GM12878 (cell line): ENCODE results near the gene MAFF. TPM values are rescaled to one million over a fixed set of nuclear protein-coding genes. Genes with fewer than 3 reads are reported as not detected.

Experiments
- ATAC-seq: fragments of 200-7000 bp; cut with Tn5 transposase; 3 replicates; pipeline ENCODE4 v1.9.1; 2020; ENCODE audit warnings: mild to moderate bottlenecking, moderate library complexity
- BruUV-seq: library from RNA; stranded (reverse); fragments of 400-500 nt; replicated peaks from 2 replicates; lab custom pipeline; 2021; lab: Mats Ljungman, UMichigan
- CTCF ChIA-PET: fragments of 300-600 bp; sonication (Branson Sonifier 250); formaldehyde crosslinking; extraction: SDS; loops from one replicate; lab custom pipeline; 2021; ENCODE audit warnings: inconsistent platforms; lab: Yijun Ruan, JAX
- POLR2A ChIA-PET: fragments of 350-600 bp; formaldehyde crosslinking; extraction: SDS; loops from one replicate; lab custom pipeline; 2021; ENCODE audit warnings: inconsistent platforms; lab: Charles Lee
- RAD21 ChIA-PET: fragments of 300-600 bp; sonication (Branson Sonifier 250); formaldehyde crosslinking; loops from one replicate; lab custom pipeline; 2023; ENCODE audit warnings: antibody characterized with exemption; ENCODE audit not compliant: unreplicated experiment; lab: Charles Lee
- SMC1A ChIA-PET: fragments of 300-600 bp; sonication (Branson Sonifier 250); formaldehyde crosslinking; loops from one replicate; lab custom pipeline; 2023; ENCODE audit not compliant: unreplicated experiment, uncharacterized antibody; lab: Charles Lee
- DNase-seq: peaks from one replicate; pipeline ENCODE4 v3.0.0-alpha.2; 2011; ENCODE audit warnings: low read depth, low spot score
- FAIRE-seq: peaks from 3 replicates; lab custom pipeline; 2011; peaks lifted over from hg19 to GRCh38; lab: Jason Lieb, UNC
- H2AFZ ChIP-seq: 2 replicates; pipeline ENCODE4 v1.6.0; 2011; ENCODE audit warnings: low read depth, low read length, control low read depth; ENCODE audit not compliant: control insufficient read depth
- H3K27ac ChIP-seq: 2 replicates; pipeline ENCODE4 v1.5.1; 2011; ENCODE audit warnings: control low read depth; ENCODE audit not compliant: control insufficient read depth, insufficient read depth
- H3K27me3 ChIP-seq, 2 experiments: replicated peaks in 1 of 2; 2 replicates each; pipeline versions ENCODE4 v1.6.0 to v1.6.1; 2011; ENCODE audit warnings: low read length in 1 of 2; ENCODE audit not compliant: control insufficient read depth in 2 of 2, insufficient read depth in 2 of 2
- H3K36me3 ChIP-seq, 2 experiments: 2 replicates each; pipeline ENCODE4 v1.5.1; 2011; ENCODE audit warnings: low read length in 1 of 2; ENCODE audit not compliant: control insufficient read depth in 2 of 2, insufficient read depth in 2 of 2
- H3K4me1 ChIP-seq: 2 replicates; pipeline ENCODE4 v1.6.1; 2011; ENCODE audit warnings: mild to moderate bottlenecking, low read length, moderate library complexity, mixed read lengths; ENCODE audit not compliant: control insufficient read depth, insufficient read depth
- H3K4me2 ChIP-seq: 2 replicates; pipeline ENCODE4 v1.6.0; 2011; ENCODE audit warnings: control low read depth; ENCODE audit not compliant: control insufficient read depth, insufficient read depth
- H3K4me3 ChIP-seq: fragments of 200-600 bp; sonication (generic); 2 replicates; pipeline ENCODE4 v1.5.1; 2016
- H3K79me2 ChIP-seq: 2 replicates; pipeline ENCODE4 v1.6.0; 2011; ENCODE audit warnings: low read length; ENCODE audit not compliant: control insufficient read depth, insufficient read depth
- H3K9ac ChIP-seq: 2 replicates; pipeline ENCODE4 v1.8.0; 2011; ENCODE audit warnings: low read length, control low read depth, mixed read lengths; ENCODE audit not compliant: control insufficient read depth, insufficient read depth
- H3K9me3 ChIP-seq: replicated peaks from 3 replicates; pipeline ENCODE4 v1.5.1; 2011; ENCODE audit warnings: mild to moderate bottlenecking, low read length; ENCODE audit not compliant: control insufficient read depth, insufficient read depth
- H4K20me1 ChIP-seq: 2 replicates; pipeline ENCODE4 v1.6.0; 2011; ENCODE audit not compliant: control insufficient read depth, insufficient read depth
- ASH2L ChIP-seq: fragments of 300-600, 200-600 bp; sonication (generic); IDR thresholded peaks from 2 replicates; pipeline ENCODE4 v1.6.1; 2017; ENCODE audit warnings: low read depth, mild to moderate bottlenecking, borderline replicate concordance
- CBFB ChIP-seq: IDR thresholded peaks from 2 replicates; pipeline ENCODE4 v1.6.1; 2016; ENCODE audit warnings: antibody characterized with exemption, low read depth
- CEBPB ChIP-seq, 2 experiments: fragments of 150-350 bp in 1 of 2; IDR thresholded peaks; 2 replicates each; pipeline ENCODE4 v1.6.1; 2012 to 2014; ENCODE audit warnings: low read depth in 2 of 2, low read length in 2 of 2, borderline replicate concordance in 1 of 2, inconsistent platforms in 1 of 2
- EZH2 ChIP-seq: IDR thresholded peaks from 2 replicates; pipeline ENCODE4 v1.6.1; 2012; ENCODE audit warnings: low read depth, mild to moderate bottlenecking, control low read depth, inconsistent platforms, low read length, borderline replicate concordance; ENCODE audit not compliant: control insufficient read depth
- HDAC6 ChIP-seq: fragments of 200-600 bp; sonication (generic); IDR thresholded peaks from one replicate; pipeline ENCODE4 v1.8.0; 2017; ENCODE audit warnings: antibody characterized with exemption; ENCODE audit not compliant: unreplicated experiment
- KAT2A ChIP-seq: conservative IDR thresholded peaks from 2 replicates; pipeline ENCODE4 v1.6.1; 2011; ENCODE audit warnings: low read depth, low read length; ENCODE audit not compliant: control insufficient read depth
- NR2C2 ChIP-seq: IDR thresholded peaks from 2 replicates; pipeline ENCODE4 v1.6.1; 2011; ENCODE audit warnings: borderline replicate concordance, low read depth; ENCODE audit not compliant: control insufficient read depth, insufficient read length
- PAX5 ChIP-seq: IDR thresholded peaks from 2 replicates; pipeline ENCODE4 v1.6.1; 2011; ENCODE audit warnings: low read depth, low read length, borderline replicate concordance
- PML ChIP-seq: IDR thresholded peaks from 2 replicates; pipeline ENCODE4 v1.6.1; 2012; ENCODE audit warnings: low read length, inconsistent platforms
- RAD51 ChIP-seq: fragments of 450-650 bp; IDR thresholded peaks from 2 replicates; pipeline ENCODE4 v1.6.1; 2016; ENCODE audit warnings: moderate library complexity, mild to moderate bottlenecking, inconsistent platforms
- SIX5 ChIP-seq: IDR thresholded peaks from 2 replicates; pipeline ENCODE4 v1.6.1; 2011; ENCODE audit warnings: mild to moderate bottlenecking, low read depth, low read length, moderate library complexity; ENCODE audit not compliant: severe bottlenecking
- SKIL ChIP-seq: fragments of 450-650 bp; IDR thresholded peaks from 2 replicates; pipeline ENCODE4 v1.6.1; 2017; ENCODE audit warnings: mild to moderate bottlenecking, low read depth, inconsistent platforms; ENCODE audit not compliant: poor library complexity, severe bottlenecking
- SP1 ChIP-seq: IDR thresholded peaks from one replicate; pipeline ENCODE4 v1.6.1; 2011; ENCODE audit warnings: low read depth, low read length
- TAF1 ChIP-seq: IDR thresholded peaks from 2 replicates; pipeline ENCODE4 v1.6.1; 2011; ENCODE audit warnings: mild to moderate bottlenecking, low read depth, low read length, borderline replicate concordance
- TCF7 ChIP-seq: IDR thresholded peaks from 2 replicates; pipeline ENCODE4 v1.6.1; 2014; ENCODE audit warnings: antibody characterized with exemption, borderline replicate concordance
- ZNF207 ChIP-seq: fragments of 450-650 bp; IDR thresholded peaks from 2 replicates; pipeline ENCODE4 v1.6.1; 2014; ENCODE audit warnings: antibody characterized with exemption, mild to moderate bottlenecking, borderline replicate concordance
- WGBS: methylation state at CpG from one replicate; pipeline ENCODE4 v1.1.6; 2016; ENCODE audit warnings: low lambda C conversion rate; ENCODE audit not compliant: insufficient replicate concordance, insufficient coverage; ENCODE audit errors: missing lambda C conversion rate; 5-methylcytosine and 5-hydroxymethylcytosine counted together
- in situ Hi-C: fragments of 300-500 bp; cut with MboI; formaldehyde crosslinking; loops from 9 replicates; pipeline ENCODE4 v1.14.3; 2018; ENCODE audit warnings: mixed read lengths
- intact Hi-C: fragments of 100-400 bp; cut with micrococcal nuclease; formaldehyde crosslinking; loops from one replicate; pipeline ENCODE4 v1.14.2; 2022; ENCODE audit not compliant: unreplicated experiment
- polyA plus RNA-seq, 11 experiments: library from polyadenylated mRNA; depleted of rRNA in 4 of 11; unstranded in 6 of 11; stranded (reverse) in 5 of 11; fragments of >200 nt; fragmentation: Nextera tagmentation in 4 of 11; fragmentation: Illumina TruSeq in 1 of 11; extraction: Ambion mirVana in 4 of 11; extraction: Trizol in 1 of 11; gene quantifications; 1 replicate in 1 of 11; 2 replicates in 10 of 11; pipeline versions ENCODE4 v1.2.1 to v1.2.3, GENCODE V29; 2011 to 2016; ENCODE audit warnings: inconsistent platforms in 2 of 11, missing spikeins in 2 of 11, low read depth in 1 of 11
- total RNA-seq, 4 experiments: library from RNA; depleted of rRNA in 3 of 4; stranded (reverse); fragments of >200 nt in 3 of 4; fragmentation: Illumina TruSeq in 1 of 4; extraction: Trizol in 1 of 4; gene quantifications; 2 replicates each; pipeline versions ENCODE4 v1.2.1 to v1.2.3, GENCODE V29; 2013 to 2021
- TF ChIP-seq, protein P1 (sequence below): IDR thresholded peaks from 2 replicates; pipeline ENCODE4 v1.6.1; 2011; ENCODE audit warnings: borderline replicate concordance, low read depth, mild to moderate bottlenecking, moderate library complexity, low read length; ENCODE audit not compliant: insufficient read depth, poor library complexity, severe bottlenecking
- TF ChIP-seq, protein P2 (sequence below): IDR thresholded peaks from 2 replicates; pipeline ENCODE4 v1.6.1; 2011; ENCODE audit warnings: borderline replicate concordance, low read depth, mild to moderate bottlenecking, moderate library complexity, mixed read lengths, low read length; ENCODE audit not compliant: insufficient read depth; ENCODE audit errors: extremely low read length

MAFF gene
- total and polyA plus RNA-seq, 10 of the 15 experiments (the other 5 are each of a cell fraction or from before 2014, with no cell fraction given): 0.22 to 2.3 (median 0.81) TPM; not detected in 1

DNA sequence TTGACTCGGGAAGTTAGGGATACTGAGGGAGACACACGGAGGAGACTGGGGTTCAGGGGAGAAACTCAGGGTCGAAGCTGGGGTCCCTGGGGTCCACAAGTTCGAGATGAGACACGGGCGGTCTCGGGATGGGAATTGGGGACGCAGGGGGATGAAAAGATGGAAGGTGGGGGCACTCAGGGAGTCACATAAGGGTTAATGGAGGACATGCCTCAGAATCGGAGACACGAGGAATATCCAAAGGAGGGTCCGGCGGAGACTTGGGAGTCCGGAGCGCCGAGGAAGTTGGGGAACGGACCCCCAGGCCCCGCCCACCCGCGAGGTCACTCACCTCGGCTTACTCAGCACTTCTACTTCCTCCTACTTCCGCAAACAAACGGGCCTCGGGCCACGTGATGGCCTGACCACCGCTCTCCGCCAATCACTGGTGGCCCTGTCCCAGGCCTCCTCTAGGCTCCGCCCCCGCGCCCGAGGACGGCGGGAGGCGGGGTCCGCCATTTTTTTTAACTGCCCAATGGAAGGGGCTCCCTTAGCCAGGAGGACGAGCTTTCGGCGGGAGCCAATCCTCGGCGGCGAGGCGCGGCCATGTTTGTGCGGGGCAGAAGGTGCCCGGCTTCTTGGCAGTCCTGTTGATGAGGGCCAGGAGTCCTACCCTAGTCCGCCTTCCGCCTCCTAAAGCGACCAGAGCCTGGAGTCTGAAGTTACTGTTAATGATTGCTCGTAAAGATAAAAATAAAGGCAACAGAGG, 20.2 kb upstream of the MAFF start, which contains the start of gene PLA2G6 (continued):
- TF ChIP-seq RAD51: peak; percentile 95
- TF ChIP-seq, protein P1, sequence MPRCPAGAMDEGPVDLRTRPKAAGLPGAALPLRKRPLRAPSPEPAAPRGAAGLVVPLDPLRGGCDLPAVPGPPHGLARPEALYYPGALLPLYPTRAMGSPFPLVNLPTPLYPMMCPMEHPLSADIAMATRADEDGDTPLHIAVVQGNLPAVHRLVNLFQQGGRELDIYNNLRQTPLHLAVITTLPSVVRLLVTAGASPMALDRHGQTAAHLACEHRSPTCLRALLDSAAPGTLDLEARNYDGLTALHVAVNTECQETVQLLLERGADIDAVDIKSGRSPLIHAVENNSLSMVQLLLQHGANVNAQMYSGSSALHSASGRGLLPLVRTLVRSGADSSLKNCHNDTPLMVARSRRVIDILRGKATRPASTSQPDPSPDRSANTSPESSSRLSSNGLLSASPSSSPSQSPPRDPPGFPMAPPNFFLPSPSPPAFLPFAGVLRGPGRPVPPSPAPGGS: no peak
- no peak for TF ChIP-seq PML
- no peak for TF ChIP-seq TCF7
- TF ChIP-seq, protein P2, sequence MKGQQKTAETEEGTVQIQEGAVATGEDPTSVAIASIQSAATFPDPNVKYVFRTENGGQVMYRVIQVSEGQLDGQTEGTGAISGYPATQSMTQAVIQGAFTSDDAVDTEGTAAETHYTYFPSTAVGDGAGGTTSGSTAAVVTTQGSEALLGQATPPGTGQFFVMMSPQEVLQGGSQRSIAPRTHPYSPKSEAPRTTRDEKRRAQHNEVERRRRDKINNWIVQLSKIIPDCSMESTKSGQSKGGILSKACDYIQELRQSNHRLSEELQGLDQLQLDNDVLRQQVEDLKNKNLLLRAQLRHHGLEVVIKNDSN: peak; percentile 95
- TF ChIP-seq SIX5: peak; percentile 36
- 0 out of 2 replicates have a peak, but pooled peaks have one; percentile 17 for TF ChIP-seq CBFB
- TF ChIP-seq PAX5: no peak

- ChIA-PET POLR2A (interaction anchor here (1.1 to 1.4 kb wide), 2 partner anchors 25 to 231 kb away, joined by 3 to 4 read pairs; partner anchors contain the start of genes C22orf23 and POLR2F), SMC1A (interaction anchor here (1.0 to 1.1 kb wide), 2 partner anchors 13 to 104 kb away, joined by 3 to 4 read pairs; no protein-coding TSS in a partner anchor), CTCF (no interaction called here), RAD21 (no interaction called here)
- no peaks in the 10 kb centered on the region for H3K36me3 ChIP-seq
- no peak for DNase-seq
- H3K4me3 ChIP-seq: no peak overlapping the region
- no peaks in the 10 kb centered on the region for H4K20me1 ChIP-seq
- H3K9ac ChIP-seq: no peak overlapping the region
- no peak overlapping the region for H3K4me2 ChIP-seq
- intact Hi-C loops: no loop called here
- FAIRE-seq: no peak
- 63% methylated on average over 7 of the region's 7 CpGs for WGBS
- in situ Hi-C loops: no loop called here
- H2AFZ ChIP-seq: no peak overlapping the region
- no peaks in the 10 kb centered on the region for H3K27me3 ChIP-seq
- H3K4me1 ChIP-seq: peaks cover 12% of the 10 kb centered on the region
- ATAC-seq: no peak
- H3K9me3 ChIP-seq: no peaks in the 10 kb centered on the region
- TF ChIP-seq EZH2 (no peak), SKIL (no peak), CBFB (no peak), ZNF207 (no peak), CEBPB (IDR thresholded peaks at IDR 0.05; ENCODE audit: borderline replicate concordance in 1 of 2, low read depth in 2 of 2, low read length in 2 of 2) (no peak), KAT2A (no peak), SP1 (no peak), TAF1 (no peak), HDAC6 (no peak), NR2C2 (no peak), ASH2L (no peak)
- no TSS peak for BruUV-seq
- no peak overlapping the region for H3K27ac ChIP-seq
- H3K79me2 ChIP-seq: peaks cover 15% of the 10 kb centered on the region
These were observed 17.0 kb upstream of the MAFF start for GRCh38 chr22:38184788-38185187.
